AG08396 (cell line): ENCODE results near the gene SPEF2.

Experiments used
- DNase-seq: peaks from one replicate; pipeline ENCODE4 v3.0.0; 2012; ENCODE audit warnings: low spot score, mixed read lengths

The SPEF2 gene

GRCh38 chr5:35778259-35778769, 160.7 kb downstream of the SPEF2 start:
- no peak for DNase-seq

DNA sequence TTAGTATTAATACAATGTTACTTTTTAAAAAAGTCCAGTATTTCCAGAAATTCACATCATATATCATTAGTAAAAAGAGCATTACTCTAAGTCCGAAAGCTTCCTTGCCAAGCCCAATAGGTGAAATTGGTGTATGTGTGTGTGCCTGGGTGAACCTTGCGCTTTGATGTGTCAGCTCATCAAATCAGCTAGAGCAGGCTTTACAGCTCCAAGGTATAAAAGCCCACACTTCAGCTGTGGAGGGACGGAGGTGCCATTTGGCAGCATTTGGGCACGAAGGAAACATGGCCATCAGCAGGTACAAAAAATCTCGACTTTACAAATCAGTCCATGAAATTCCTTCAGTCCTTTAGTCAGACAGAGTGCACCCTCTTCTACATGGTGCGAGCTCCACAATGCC, 162.6 kb downstream of the SPEF2 start:
- DNase-seq = no peak

GRCh38 chr5:35781181-35781790, 163.6 kb downstream of the SPEF2 start:
- no peak for DNase-seq

DNA sequence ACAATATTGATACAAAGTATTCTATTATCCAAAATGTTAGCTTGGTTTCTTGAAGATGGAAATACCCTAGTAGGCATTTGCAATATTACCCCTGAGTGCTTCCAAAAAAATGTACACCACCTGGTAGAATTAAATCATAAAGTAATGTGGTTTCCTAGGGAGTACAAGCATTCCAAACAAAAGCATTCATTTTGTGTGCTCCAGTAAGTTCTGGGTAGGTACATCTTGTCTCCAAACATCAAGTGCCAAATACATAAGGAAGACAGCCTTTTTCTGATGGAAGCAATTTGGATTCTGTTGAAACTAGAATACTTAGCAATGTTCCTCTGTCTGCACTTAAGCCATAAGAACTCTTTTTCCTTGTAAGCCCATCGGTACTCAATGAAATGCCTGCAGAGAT, 165.9 kb downstream of the SPEF2 start:
- no peak for DNase-seq

- DNase-seq = no peak
These were observed 168.0 kb downstream of the SPEF2 start for GRCh38 chr5:35785601-35786085.

DNA sequence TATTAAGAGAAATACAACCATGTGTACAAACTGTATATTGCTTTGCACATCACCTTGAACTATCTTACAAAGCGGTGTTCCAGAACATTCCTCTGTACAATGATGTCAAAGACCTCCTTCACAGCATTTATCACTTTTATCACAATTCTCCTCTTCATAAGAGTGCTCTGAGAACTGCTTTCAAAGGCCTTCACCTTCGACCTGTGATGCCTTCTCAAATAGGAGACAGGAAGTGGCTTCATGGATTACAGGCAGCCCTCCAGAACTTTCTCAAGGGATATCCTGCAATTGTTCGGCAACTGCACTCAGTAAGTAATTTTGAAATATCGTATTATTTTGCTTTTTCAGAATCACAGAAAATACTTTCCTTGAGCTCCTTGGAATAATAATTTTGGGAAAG, 171.1 kb downstream of the SPEF2 start:
- DNase-seq = no peak

- no peak for DNase-seq
These were observed 172.2 kb downstream of the SPEF2 start for GRCh38 chr5:35789732-35790456.

GRCh38 chr5:35790457-35790822, 172.8 kb downstream of the SPEF2 start:
- DNase-seq = no peak

GRCh38 chr5:35794328-35794619, 176.6 kb downstream of the SPEF2 start:
- DNase-seq = no peak

DNA sequence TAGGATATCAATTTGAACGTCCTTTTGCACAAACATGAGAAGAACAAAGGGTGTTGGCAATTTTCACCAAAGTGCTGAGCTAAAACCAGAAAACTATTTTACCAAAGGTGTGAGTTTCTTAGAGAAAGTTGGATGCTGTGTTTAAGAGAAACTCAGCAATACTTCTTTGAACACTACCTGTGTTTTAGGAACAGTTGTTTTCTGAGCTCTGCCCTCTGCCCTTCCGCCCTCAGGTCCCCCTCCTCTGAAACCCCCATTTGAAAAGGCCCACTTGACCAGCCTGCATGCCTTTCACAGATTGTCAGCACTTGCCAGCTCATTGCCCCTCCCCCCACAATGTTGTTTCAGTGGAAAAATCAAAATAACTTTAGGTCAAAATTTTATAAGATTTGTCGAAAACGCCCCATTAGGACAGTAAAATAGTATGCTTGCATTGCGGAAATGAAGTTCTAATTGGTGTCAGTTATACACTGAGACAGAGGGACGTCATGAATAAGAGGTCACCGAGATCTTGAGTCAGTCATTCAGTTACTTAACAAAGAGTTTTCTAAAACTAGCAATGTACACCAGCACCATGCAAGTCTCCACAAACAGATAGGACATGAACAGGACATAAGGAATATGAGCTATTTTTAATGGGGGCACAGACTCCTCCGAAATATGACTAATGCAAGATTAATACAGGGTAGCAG, 177.2 kb downstream of the SPEF2 start:
- no peak for DNase-seq

DNA sequence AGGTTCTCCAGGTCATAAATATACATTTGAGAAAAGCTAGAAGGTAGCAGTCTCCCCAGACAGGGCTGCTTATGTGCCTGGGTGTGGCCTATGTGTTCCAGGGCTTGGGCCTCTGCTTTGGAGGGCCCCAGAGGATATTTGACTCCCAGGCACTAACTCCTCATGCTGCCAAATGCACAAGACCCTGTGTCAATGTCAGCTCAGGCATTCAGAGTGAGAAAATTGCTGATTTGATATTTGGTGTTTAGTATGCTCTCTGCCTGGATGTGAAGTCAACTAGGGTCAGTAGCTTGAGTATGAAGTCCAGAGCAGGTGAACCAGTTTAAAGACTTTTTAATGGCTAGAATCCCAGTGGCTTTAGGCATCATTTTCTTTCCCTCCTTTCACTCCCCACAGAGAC, 181.5 kb downstream of the SPEF2 start:
- DNase-seq = no peak

GRCh38 chr5:35799753-35800152, 182.1 kb downstream of the SPEF2 start:
- no peak for DNase-seq

DNA sequence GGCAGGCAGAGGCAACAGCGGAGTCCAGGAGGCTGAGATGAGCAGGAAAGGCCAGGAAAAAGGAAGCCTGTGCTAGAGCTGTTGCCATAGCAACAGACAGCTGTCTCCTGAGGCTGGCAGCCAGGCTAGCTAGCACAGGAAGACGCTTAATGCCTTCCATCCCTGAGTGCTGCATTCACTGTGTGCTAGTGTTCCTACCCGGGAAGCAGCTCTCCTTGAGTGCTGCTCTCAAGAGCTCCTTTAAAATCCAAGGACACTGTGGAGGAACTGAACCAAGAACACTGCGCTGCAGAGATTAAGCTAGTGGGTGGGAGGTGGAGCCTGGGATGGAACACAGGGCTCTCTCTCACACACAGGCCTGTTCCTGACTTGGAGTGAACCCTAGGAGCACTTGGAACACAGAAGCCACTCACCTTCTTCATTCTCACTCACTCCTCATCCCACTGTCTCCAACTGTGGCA, 185.6 kb downstream of the SPEF2 start:
- peak; percentile 77 for DNase-seq

GRCh38 chr5:35804201-35804653, 186.6 kb downstream of the SPEF2 start:
- DNase-seq = no peak

- DNase-seq = no peak
These were observed 187.2 kb downstream of the SPEF2 start for GRCh38 chr5:35804841-35805240.

GRCh38 chr5:35810601-35811000, 192.9 kb downstream of the SPEF2 start:
- DNase-seq = no peak

- no peak for DNase-seq
These were observed 193.6 kb downstream of the SPEF2 start for GRCh38 chr5:35811108-35811741.

DNA sequence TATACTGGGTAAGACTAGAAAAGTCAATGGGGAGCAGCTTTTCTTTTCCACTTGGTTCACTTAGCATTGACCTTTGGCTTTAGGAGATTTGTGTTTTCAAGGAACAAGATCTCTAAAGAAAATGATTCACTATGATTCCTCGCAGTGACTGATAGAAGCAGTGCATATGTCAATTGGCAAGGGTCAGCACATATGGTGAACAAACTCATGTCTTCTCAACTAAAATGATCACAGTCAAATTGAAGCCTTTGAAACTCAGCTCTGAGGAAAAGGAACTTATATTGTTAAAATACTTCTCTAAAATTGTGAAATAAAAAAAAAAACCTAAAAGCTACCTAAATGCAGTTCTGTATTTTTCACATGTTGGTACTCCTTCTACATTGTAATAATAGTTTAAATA, 195.9 kb downstream of the SPEF2 start:
- DNase-seq = no peak

GRCh38 chr5:35815089-35815936, 197.7 kb downstream of the SPEF2 start:
- peak; percentile 26 for DNase-seq

DNA sequence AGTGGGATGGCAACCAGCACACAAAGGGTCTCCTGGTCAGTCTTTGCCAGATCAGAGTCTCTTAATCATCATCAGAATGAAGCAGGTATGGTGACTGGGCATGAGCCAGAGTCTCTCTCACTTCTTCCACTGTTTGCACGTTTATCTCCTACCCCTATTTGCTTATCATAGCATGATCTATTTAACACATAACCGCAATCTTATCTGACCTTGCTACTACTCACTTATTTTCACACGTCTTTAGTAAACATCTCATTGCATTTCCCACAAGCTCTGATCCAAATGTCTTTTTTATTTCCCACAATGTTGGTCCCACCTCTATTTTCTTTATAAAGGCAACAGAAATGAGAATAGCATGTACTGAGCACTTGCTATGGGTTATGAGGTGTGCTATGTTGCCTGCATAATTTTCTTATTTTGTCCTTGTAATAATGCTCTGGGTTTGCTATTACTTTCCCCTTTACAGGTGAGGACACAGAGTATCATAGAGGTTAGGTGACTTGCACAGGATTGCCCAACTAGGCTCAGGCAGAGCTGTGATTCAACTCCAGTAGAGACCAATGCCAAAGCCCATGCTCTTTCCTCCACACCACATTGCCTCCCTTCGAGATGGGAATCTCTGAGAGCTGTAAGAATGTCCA, 199.3 kb downstream of the SPEF2 start:
- DNase-seq = no peak

- no peak for DNase-seq
These were observed 201.4 kb downstream of the SPEF2 start for GRCh38 chr5:35819026-35819425.
